H1 (cell line): ENCODE data around the gene PCDH8. TPM values are rescaled to one million over a fixed set of nuclear protein-coding genes. Genes with fewer than 3 reads are reported as not detected.

Source experiments
- CTCF ChIA-PET: fragments of 300-600 bp; sonication (Branson Sonifier 250); formaldehyde crosslinking; loops from one replicate; lab custom pipeline; 2021; ENCODE audit not compliant: partially characterized antibody; lab: Charles Lee
- POLR2A ChIA-PET: fragments of 300-600 bp; sonication (Branson Sonifier 250); formaldehyde crosslinking; loops from one replicate; lab custom pipeline; 2021; ENCODE audit warnings: inconsistent platforms; ENCODE audit not compliant: partially characterized antibody; lab: Charles Lee
- DNase-seq, 2 experiments: peaks; one replicate each; pipeline versions ENCODE4 v3.0.0 to v3.0.0-alpha.2; 2010 to 2022; ENCODE audit warnings: low spot score in 2 of 2, low read depth in 1 of 2, mixed read lengths in 1 of 2
- FAIRE-seq: peaks from 2 replicates; lab custom pipeline; 2011; peaks lifted over from hg19 to GRCh38; lab: Jason Lieb, UNC
- H2AFZ ChIP-seq: 2 replicates; pipeline ENCODE4 v1.8.1; 2012; ENCODE audit warnings: low read length, inconsistent platforms
- H2AK5ac ChIP-seq: 2 replicates; pipeline ENCODE4 v1.6.1; 2013; ENCODE audit warnings: low read depth, low read length
- H2BK120ac ChIP-seq: replicated peaks from 2 replicates; pipeline ENCODE3; 2013; ENCODE audit warnings: low read depth, low read length, inconsistent platforms
- H2BK12ac ChIP-seq: 2 replicates; pipeline ENCODE4 v1.6.1; 2013; ENCODE audit warnings: low read depth, low read length
- H2BK15ac ChIP-seq: 2 replicates; pipeline ENCODE4 v1.6.1; 2013; ENCODE audit warnings: low read length
- H2BK20ac ChIP-seq: 2 replicates; pipeline ENCODE4 v1.6.1; 2013; ENCODE audit warnings: low read length
- H2BK5ac ChIP-seq: 2 replicates; pipeline ENCODE4 v1.6.1; 2013; ENCODE audit warnings: low read depth, low read length
- H3K14ac ChIP-seq: 2 replicates; pipeline ENCODE4 v1.6.1; 2013; ENCODE audit warnings: inconsistent platforms; ENCODE audit not compliant: insufficient read length
- H3K18ac ChIP-seq: 2 replicates; pipeline ENCODE4 v1.6.1; 2013; ENCODE audit warnings: low read length; ENCODE audit errors: extremely low read depth
- H3K23ac ChIP-seq: 2 replicates; pipeline ENCODE4 v1.6.1; 2013; ENCODE audit warnings: inconsistent platforms; ENCODE audit not compliant: insufficient read length
- H3K23me2 ChIP-seq: 2 replicates; pipeline ENCODE4 v1.6.1; 2013; ENCODE audit warnings: low read depth, low read length
- H3K27ac ChIP-seq: 2 replicates; pipeline ENCODE4 v1.6.1; 2011; ENCODE audit warnings: low read depth, low read length, inconsistent platforms
- H3K27me3 ChIP-seq, 4 experiments: replicated peaks in 1 of 4; 1 replicate in 1 of 4; 2 replicates in 3 of 4; pipeline versions ENCODE4 v1.6.1 to v1.8.1; 2011 to 2013; ENCODE audit warnings: low read length in 3 of 4, mild to moderate bottlenecking in 3 of 4, inconsistent platforms in 2 of 4, mixed read lengths in 2 of 4, moderate library complexity in 1 of 4; ENCODE audit not compliant: control insufficient read depth in 3 of 4, insufficient read depth in 3 of 4; ENCODE audit errors: extremely low read depth in 1 of 4
- H3K36me3 ChIP-seq, 4 experiments: 2 replicates each; pipeline versions ENCODE4 v1.6.1 to v1.8.1; 2011 to 2013; ENCODE audit warnings: mild to moderate bottlenecking in 4 of 4, low read length in 3 of 4, moderate library complexity in 2 of 4, control low read depth in 1 of 4, inconsistent platforms in 1 of 4; ENCODE audit not compliant: insufficient read depth in 4 of 4, control insufficient read depth in 2 of 4
- H3K4ac ChIP-seq: replicated peaks from 2 replicates; pipeline ENCODE3; 2013; ENCODE audit warnings: low read length, low read depth, mixed read lengths, inconsistent platforms; ENCODE audit not compliant: insufficient read length
- H3K4me1 ChIP-seq, 4 experiments: replicated peaks in 1 of 4; 1 replicate in 1 of 4; 2 replicates in 3 of 4; pipeline versions ENCODE4 v1.6.1 to v1.8.1; 2011 to 2013; ENCODE audit warnings: low read length in 3 of 4, inconsistent platforms in 2 of 4, mixed read lengths in 1 of 4; ENCODE audit not compliant: insufficient read depth in 4 of 4, control insufficient read depth in 3 of 4
- H3K4me2 ChIP-seq, 2 experiments: 2 replicates each; pipeline versions ENCODE4 v1.6.1 to v1.8.1; 2011 to 2013; ENCODE audit warnings: low read depth in 2 of 2, low read length in 2 of 2, control low read depth in 1 of 2, inconsistent platforms in 1 of 2, mild to moderate bottlenecking in 1 of 2; ENCODE audit not compliant: insufficient read depth in 1 of 2
- H3K4me3 ChIP-seq, 4 experiments: fragments of 200-600, 300-600 bp in 1 of 4; sonication (generic), shearing (Covaris generic), sonication (Bioruptor Twin) in 1 of 4; 2 replicates each; pipeline versions ENCODE4 v1.5.1 to v1.8.1; 2011 to 2016; ENCODE audit warnings: low read length in 4 of 4, low read depth in 3 of 4, control low read depth in 2 of 4, inconsistent platforms in 2 of 4, mild to moderate bottlenecking in 2 of 4, mixed read lengths in 1 of 4, moderate library complexity in 1 of 4; ENCODE audit not compliant: insufficient read depth in 2 of 4; ENCODE audit errors: extremely low read depth in 1 of 4
- H3K56ac ChIP-seq: replicated peaks from 2 replicates; pipeline ENCODE3; 2013; ENCODE audit warnings: low read depth, mild to moderate bottlenecking, mixed read lengths, low read length, inconsistent platforms; ENCODE audit not compliant: insufficient read length
- H3K79me1 ChIP-seq: 2 replicates; pipeline ENCODE4 v1.6.1; 2013; ENCODE audit warnings: low read depth, low read length, control low read depth
- H3K79me2 ChIP-seq, 2 experiments: 2 replicates each; pipeline versions ENCODE4 v1.6.1 to v1.8.1; 2012 to 2013; ENCODE audit warnings: low read length in 2 of 2, mild to moderate bottlenecking in 2 of 2, inconsistent platforms in 1 of 2; ENCODE audit not compliant: insufficient read depth in 2 of 2, control insufficient read depth in 1 of 2
- H3K9ac ChIP-seq, 4 experiments: replicated peaks in 1 of 4; 1 replicate in 1 of 4; 2 replicates in 3 of 4; pipeline versions ENCODE4 v1.6.1 to v1.8.1; 2011 to 2013; ENCODE audit warnings: low read depth in 3 of 4, low read length in 3 of 4, control low read depth in 2 of 4, mild to moderate bottlenecking in 2 of 4, moderate library complexity in 2 of 4, inconsistent platforms in 1 of 4; ENCODE audit errors: extremely low read depth in 1 of 4
- H3K9me3 ChIP-seq, 2 experiments: 2 replicates each; pipeline versions ENCODE4 v1.6.1 to v1.8.1; 2012 to 2013; ENCODE audit warnings: mild to moderate bottlenecking in 2 of 2, moderate library complexity in 2 of 2, control low read depth in 1 of 2, inconsistent platforms in 1 of 2, low read depth in 1 of 2, low read length in 1 of 2, mixed read lengths in 1 of 2; ENCODE audit not compliant: insufficient read depth in 2 of 2
- H4K20me1 ChIP-seq, 2 experiments: replicated peaks in 1 of 2; 2 replicates each; pipeline versions ENCODE3 to v1.8.1; 2011 to 2013; ENCODE audit warnings: inconsistent platforms in 2 of 2, low read length in 2 of 2, mild to moderate bottlenecking in 1 of 2; ENCODE audit not compliant: insufficient read depth in 2 of 2, control insufficient read depth in 1 of 2
- H4K5ac ChIP-seq: 2 replicates; pipeline ENCODE4 v1.6.1; 2013; ENCODE audit warnings: low read length, low read depth, mixed read lengths, inconsistent platforms; ENCODE audit not compliant: insufficient read length
- H4K8ac ChIP-seq: 2 replicates; pipeline ENCODE4 v1.8.0; 2013; ENCODE audit warnings: mild to moderate bottlenecking, moderate library complexity, low read length, inconsistent platforms; ENCODE audit not compliant: insufficient read depth; ENCODE audit errors: extremely low read depth
- H4K91ac ChIP-seq: replicated peaks from 2 replicates; pipeline ENCODE3; 2013; ENCODE audit warnings: low read length, mixed read lengths, inconsistent platforms; ENCODE audit not compliant: insufficient read length
- GTF2F1 ChIP-seq: IDR thresholded peaks from 2 replicates; pipeline ENCODE4 v1.6.1; 2012; ENCODE audit warnings: low read depth, low read length, improper control_type of control experiment, borderline replicate concordance
- PHF8 ChIP-seq: fragments of 200-600 bp; sonication (generic); conservative IDR thresholded peaks from 2 replicates; pipeline ENCODE4 v1.7.1; 2012; ENCODE audit warnings: low read depth, mild to moderate bottlenecking, inconsistent platforms, low read length, moderate library complexity
- POLR2A ChIP-seq, 2 experiments: IDR thresholded peaks; 1 replicate in 1 of 2; 2 replicates in 1 of 2; pipeline ENCODE4 v1.6.1; 2011; ENCODE audit warnings: low read depth in 2 of 2, low read length in 2 of 2, mild to moderate bottlenecking in 2 of 2; ENCODE audit errors: control extremely low read depth in 1 of 2
- RFX5 ChIP-seq: IDR thresholded peaks from 2 replicates; pipeline ENCODE4 v1.6.1; 2011; ENCODE audit warnings: low read depth, low read length, improper control_type of control experiment, borderline replicate concordance
- RNF2 ChIP-seq: fragments of 200-900, 300-1000 bp; sonication (generic); IDR thresholded peaks from 2 replicates; pipeline ENCODE4 v1.7.1; 2016; ENCODE audit warnings: borderline replicate concordance, low read depth, mild to moderate bottlenecking, antibody characterized with exemption, low read length; ENCODE audit not compliant: poor library complexity, severe bottlenecking; ENCODE audit errors: missing control alignments
- TAF7 ChIP-seq: optimal IDR thresholded peaks from 2 replicates; pipeline ENCODE3; 2011; ENCODE audit warnings: low read depth, mild to moderate bottlenecking, inconsistent platforms, low read length, moderate library complexity, borderline replicate concordance
- WGBS, 2 experiments: shearing (Covaris generic) in 1 of 2; methylation state at CpG; one replicate each; pipeline versions ENCODE4 v1.1.6 to v1.1.7; 2013 to 2015; ENCODE audit warnings: low lambda C conversion rate in 2 of 2, mixed read lengths in 2 of 2, inconsistent platforms in 1 of 2, low coverage in 1 of 2, missing lambda C conversion rate in 1 of 2; ENCODE audit not compliant: insufficient replicate concordance in 2 of 2, insufficient coverage in 1 of 2, insufficient read length in 1 of 2; ENCODE audit errors: extremely low coverage in 1 of 2, missing lambda C conversion rate in 1 of 2; 5-methylcytosine and 5-hydroxymethylcytosine counted together
- polyA plus RNA-seq, 7 experiments: library from polyadenylated mRNA; depleted of rRNA in 3 of 7; stranded (reverse) in 5 of 7; unstranded in 2 of 7; fragments of >200 nt in 5 of 7; fragments of 200-250 nt in 2 of 7; gene quantifications; 1 replicate in 5 of 7; 2 replicates in 1 of 7; 4 replicates in 1 of 7; pipeline versions ENCODE4 v1.2.1 to v1.2.3, GENCODE V29; 2011 to 2013; ENCODE audit warnings: missing spikeins in 2 of 7, mixed read lengths in 2 of 7
- total RNA-seq: library from RNA; stranded (reverse); fragmentation: NEBNext Ultra II Directional; extraction: Animal tissue kit (Norgen Biotek cat#: 25700); gene quantifications from 2 replicates; pipeline ENCODE4 v1.2.1, GENCODE V29; 2021

The PCDH8 gene
- total and polyA plus RNA-seq, 2 of the 8 experiments (the other 6 are each of a cell fraction or from before 2014, with no cell fraction given): 0.82 to 1.6 TPM

- ChIA-PET POLR2A (interaction anchor here (0.6 to 2.5 kb wide), 8 partner anchors 17 to 156 kb away, joined by 3 to 12 read pairs (median 3); partner anchors contain the start of gene SUGT1), CTCF (interaction anchor here (0.6 to 8.5 kb wide), 66 partner anchors 10 to 392 kb away, joined by 3 to 75 read pairs (median 5); partner anchors contain the start of genes CNMD, PCDH8 and SUGT1)
- no peak overlapping the region for H3K14ac ChIP-seq
- peak overlapping the region; percentile 1 for H4K5ac ChIP-seq
- peak overlapping the region; percentile 53 for H3K18ac ChIP-seq
- no peak overlapping the region for H4K91ac ChIP-seq
- H3K4me3 ChIP-seq: no peak overlapping the region
- H2BK120ac ChIP-seq: peak overlapping the region; percentile 67
- no peaks in the 10 kb centered on the region for H3K9me3 ChIP-seq
- H2BK12ac ChIP-seq: 0 out of 2 replicates have a peak overlapping the region, but pooled peaks have one; percentile 52
- no peaks in the 10 kb centered on the region for H4K20me1 ChIP-seq
- no peak overlapping the region for H3K23ac ChIP-seq
- no peaks in the 10 kb centered on the region for H3K79me1 ChIP-seq
- H2AK5ac ChIP-seq: no peak overlapping the region
- H3K4me1 ChIP-seq: peaks cover 0 to 6% (median 4%) of the 10 kb centered on the region in 4 experiments; a peak in 4 of 7 replicates
- no peak overlapping the region for H2BK5ac ChIP-seq
- no peak overlapping the region for H4K8ac ChIP-seq
- no peak overlapping the region for H2BK20ac ChIP-seq
- no peak overlapping the region for H3K4me2 ChIP-seq
- 82% methylated on average over 1 of the region's 1 CpG; no CpG with 5 or more reads in 1 of the 2 experiments for WGBS, 2 experiments
- peak overlapping the region; percentile 84 for H2AFZ ChIP-seq
- no peak overlapping the region for H3K4ac ChIP-seq
- H3K36me3 ChIP-seq: no peaks in the 10 kb centered on the region
- FAIRE-seq: no peak
- H2BK15ac ChIP-seq: no peak overlapping the region
- no peaks in the 10 kb centered on the region for H3K27me3 ChIP-seq
- DNase-seq: no peak
- H3K23me2 ChIP-seq: no peaks in the 10 kb centered on the region; the same call in 1 of the 2 replicates
- no peak overlapping the region for H3K9ac ChIP-seq
- H3K56ac ChIP-seq: no peak overlapping the region
- no peaks in the 10 kb centered on the region for H3K79me2 ChIP-seq
- H3K27ac ChIP-seq: no peak overlapping the region
- TF ChIP-seq TAF7: no peak
- no peak for TF ChIP-seq GTF2F1
- no peak for TF ChIP-seq POLR2A (IDR thresholded peaks at IDR 0.05; ENCODE audit: control extremely low read depth in 1 of 2, low read depth in 2 of 2, low read length in 2 of 2)
- TF ChIP-seq RNF2: no peak
- no peak for TF ChIP-seq RFX5
- TF ChIP-seq PHF8: no peak
Measured at GRCh38 chr13:52808842-52809219, 39.6 kb downstream of the PCDH8 start.
